ENCODE results near the gene PHLPP1. TPM values are rescaled to one million over a fixed set of nuclear protein-coding genes. Genes with fewer than 3 reads are reported as not detected.
A peak's percentile ranks its signal among the peaks of the same experiment; 100 is the strongest.

PHLPP1 gene
- total and polyA plus RNA-seq, 2 experiments from 2014 or later = 15.7 to 73.6 TPM

DNA sequence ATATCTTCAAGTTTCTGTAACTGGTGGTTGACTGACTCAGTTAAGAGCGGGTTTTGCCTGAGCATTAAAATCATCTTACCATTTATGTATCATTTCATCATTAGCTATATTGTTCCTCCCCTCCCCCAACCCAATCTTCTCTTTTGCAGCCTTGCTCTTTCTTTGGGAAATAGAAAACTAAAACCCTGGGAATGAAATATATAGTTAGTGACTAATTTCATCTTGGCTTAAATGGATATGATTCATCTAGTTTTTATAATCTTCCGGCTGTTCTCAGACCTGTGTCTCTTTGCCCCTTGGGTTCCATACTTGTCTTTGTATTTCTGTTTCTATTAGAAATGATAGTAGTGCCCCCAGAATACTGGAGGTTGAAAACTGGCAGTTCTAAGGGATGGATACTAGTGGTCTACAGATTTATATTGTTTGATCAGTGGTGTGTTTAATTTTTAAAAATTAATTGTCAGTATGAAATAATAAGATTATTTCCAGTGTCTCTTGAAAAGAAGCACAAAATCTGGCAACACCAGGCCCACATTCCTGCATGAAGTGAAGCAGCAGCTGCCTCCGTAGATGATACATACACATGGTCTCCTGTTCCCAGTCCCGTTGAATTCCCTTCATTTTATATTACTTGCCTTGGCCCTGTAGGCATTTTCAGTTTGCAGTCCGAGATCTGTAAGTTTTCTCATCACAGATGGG, 44.5 kb downstream of the PHLPP1 start:
- DNase-seq (ENCODE audit: low spot score) = peak; percentile 61
- Histone ChIP-seq H2AFZ (no peak overlapping the region), H3K4me2 (peak overlapping the region; percentile 46), H3K79me2 (replicated peaks; ENCODE audit: insufficient read depth) (peaks cover 94% of the 10 kb centered on the region), H3K27me3 (ENCODE audit: insufficient read depth) (no peaks in the 10 kb centered on the region), H3K4me3 (peak overlapping the region; percentile 9), H3F3A (replicated peaks; ENCODE audit: low read depth) (no peaks in the 10 kb centered on the region), H4K20me1 (replicated peaks; ENCODE audit: insufficient read depth) (no peaks in the 10 kb centered on the region; the same call in 1 of the 2 replicates), H3K9me2 (ENCODE audit: insufficient read depth) (no peaks in the 10 kb centered on the region), H3K4me1 (ENCODE audit: insufficient read depth) (peaks cover 74% of the 10 kb centered on the region), H3K36me3 (ENCODE audit: insufficient read depth) (no peaks in the 10 kb centered on the region), H3K27ac (ENCODE audit: low read depth) (peak overlapping the region; percentile 91)
- Mint-ChIP-seq H3K27ac (peak overlapping the region; percentile 96), H3K4me3 (peak overlapping the region; percentile 58), H3K9me3 (no peaks in the 10 kb centered on the region), H3K4me1 (peaks cover 79% of the 10 kb centered on the region), H3K27me3 (ENCODE audit: insufficient read depth, low read depth, poor library complexity) (peaks cover 2% of the 10 kb centered on the region), H3K36me3 (ENCODE audit: low read depth) (peaks cover 18% of the 10 kb centered on the region)
- TF ChIP-seq STAT1 (IDR thresholded peaks at IDR 0.05; ENCODE audit: unreplicated experiment) = no peak
- TF ChIP-seq JUNB (IDR thresholded peaks at IDR 0.05; ENCODE audit: unreplicated experiment) = no peak
- TF ChIP-seq EZH2phosphoT487 (IDR thresholded peaks at IDR 0.05; ENCODE audit: unreplicated experiment) = no peak
- TF ChIP-seq ZNF114 (CRISPR knock-in tag; IDR thresholded peaks at IDR 0.05) = no peak
- TF ChIP-seq, protein P1, sequence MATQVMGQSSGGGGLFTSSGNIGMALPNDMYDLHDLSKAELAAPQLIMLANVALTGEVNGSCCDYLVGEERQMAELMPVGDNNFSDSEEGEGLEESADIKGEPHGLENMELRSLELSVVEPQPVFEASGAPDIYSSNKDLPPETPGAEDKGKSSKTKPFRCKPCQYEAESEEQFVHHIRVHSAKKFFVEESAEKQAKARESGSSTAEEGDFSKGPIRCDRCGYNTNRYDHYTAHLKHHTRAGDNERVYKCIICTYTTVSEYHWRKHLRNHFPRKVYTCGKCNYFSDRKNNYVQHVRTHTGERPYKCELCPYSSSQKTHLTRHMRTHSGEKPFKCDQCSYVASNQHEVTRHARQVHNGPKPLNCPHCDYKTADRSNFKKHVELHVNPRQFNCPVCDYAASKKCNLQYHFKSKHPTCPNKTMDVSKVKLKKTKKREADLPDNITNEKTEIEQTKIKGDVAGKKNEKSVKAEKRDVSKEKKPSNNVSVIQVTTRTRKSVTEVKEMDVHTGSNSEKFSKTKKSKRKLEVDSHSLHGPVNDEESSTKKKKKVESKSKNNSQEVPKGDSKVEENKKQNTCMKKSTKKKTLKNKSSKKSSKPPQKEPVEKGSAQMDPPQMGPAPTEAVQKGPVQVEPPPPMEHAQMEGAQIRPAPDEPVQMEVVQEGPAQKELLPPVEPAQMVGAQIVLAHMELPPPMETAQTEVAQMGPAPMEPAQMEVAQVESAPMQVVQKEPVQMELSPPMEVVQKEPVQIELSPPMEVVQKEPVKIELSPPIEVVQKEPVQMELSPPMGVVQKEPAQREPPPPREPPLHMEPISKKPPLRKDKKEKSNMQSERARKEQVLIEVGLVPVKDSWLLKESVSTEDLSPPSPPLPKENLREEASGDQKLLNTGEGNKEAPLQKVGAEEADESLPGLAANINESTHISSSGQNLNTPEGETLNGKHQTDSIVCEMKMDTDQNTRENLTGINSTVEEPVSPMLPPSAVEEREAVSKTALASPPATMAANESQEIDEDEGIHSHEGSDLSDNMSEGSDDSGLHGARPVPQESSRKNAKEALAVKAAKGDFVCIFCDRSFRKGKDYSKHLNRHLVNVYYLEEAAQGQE (IDR thresholded peaks at IDR 0.05; ENCODE audit: unreplicated experiment) = no peak
- no peak for TF ChIP-seq EZH2 (IDR thresholded peaks at IDR 0.05; ENCODE audit: low read depth, unreplicated experiment)
- TF ChIP-seq, protein P2, sequence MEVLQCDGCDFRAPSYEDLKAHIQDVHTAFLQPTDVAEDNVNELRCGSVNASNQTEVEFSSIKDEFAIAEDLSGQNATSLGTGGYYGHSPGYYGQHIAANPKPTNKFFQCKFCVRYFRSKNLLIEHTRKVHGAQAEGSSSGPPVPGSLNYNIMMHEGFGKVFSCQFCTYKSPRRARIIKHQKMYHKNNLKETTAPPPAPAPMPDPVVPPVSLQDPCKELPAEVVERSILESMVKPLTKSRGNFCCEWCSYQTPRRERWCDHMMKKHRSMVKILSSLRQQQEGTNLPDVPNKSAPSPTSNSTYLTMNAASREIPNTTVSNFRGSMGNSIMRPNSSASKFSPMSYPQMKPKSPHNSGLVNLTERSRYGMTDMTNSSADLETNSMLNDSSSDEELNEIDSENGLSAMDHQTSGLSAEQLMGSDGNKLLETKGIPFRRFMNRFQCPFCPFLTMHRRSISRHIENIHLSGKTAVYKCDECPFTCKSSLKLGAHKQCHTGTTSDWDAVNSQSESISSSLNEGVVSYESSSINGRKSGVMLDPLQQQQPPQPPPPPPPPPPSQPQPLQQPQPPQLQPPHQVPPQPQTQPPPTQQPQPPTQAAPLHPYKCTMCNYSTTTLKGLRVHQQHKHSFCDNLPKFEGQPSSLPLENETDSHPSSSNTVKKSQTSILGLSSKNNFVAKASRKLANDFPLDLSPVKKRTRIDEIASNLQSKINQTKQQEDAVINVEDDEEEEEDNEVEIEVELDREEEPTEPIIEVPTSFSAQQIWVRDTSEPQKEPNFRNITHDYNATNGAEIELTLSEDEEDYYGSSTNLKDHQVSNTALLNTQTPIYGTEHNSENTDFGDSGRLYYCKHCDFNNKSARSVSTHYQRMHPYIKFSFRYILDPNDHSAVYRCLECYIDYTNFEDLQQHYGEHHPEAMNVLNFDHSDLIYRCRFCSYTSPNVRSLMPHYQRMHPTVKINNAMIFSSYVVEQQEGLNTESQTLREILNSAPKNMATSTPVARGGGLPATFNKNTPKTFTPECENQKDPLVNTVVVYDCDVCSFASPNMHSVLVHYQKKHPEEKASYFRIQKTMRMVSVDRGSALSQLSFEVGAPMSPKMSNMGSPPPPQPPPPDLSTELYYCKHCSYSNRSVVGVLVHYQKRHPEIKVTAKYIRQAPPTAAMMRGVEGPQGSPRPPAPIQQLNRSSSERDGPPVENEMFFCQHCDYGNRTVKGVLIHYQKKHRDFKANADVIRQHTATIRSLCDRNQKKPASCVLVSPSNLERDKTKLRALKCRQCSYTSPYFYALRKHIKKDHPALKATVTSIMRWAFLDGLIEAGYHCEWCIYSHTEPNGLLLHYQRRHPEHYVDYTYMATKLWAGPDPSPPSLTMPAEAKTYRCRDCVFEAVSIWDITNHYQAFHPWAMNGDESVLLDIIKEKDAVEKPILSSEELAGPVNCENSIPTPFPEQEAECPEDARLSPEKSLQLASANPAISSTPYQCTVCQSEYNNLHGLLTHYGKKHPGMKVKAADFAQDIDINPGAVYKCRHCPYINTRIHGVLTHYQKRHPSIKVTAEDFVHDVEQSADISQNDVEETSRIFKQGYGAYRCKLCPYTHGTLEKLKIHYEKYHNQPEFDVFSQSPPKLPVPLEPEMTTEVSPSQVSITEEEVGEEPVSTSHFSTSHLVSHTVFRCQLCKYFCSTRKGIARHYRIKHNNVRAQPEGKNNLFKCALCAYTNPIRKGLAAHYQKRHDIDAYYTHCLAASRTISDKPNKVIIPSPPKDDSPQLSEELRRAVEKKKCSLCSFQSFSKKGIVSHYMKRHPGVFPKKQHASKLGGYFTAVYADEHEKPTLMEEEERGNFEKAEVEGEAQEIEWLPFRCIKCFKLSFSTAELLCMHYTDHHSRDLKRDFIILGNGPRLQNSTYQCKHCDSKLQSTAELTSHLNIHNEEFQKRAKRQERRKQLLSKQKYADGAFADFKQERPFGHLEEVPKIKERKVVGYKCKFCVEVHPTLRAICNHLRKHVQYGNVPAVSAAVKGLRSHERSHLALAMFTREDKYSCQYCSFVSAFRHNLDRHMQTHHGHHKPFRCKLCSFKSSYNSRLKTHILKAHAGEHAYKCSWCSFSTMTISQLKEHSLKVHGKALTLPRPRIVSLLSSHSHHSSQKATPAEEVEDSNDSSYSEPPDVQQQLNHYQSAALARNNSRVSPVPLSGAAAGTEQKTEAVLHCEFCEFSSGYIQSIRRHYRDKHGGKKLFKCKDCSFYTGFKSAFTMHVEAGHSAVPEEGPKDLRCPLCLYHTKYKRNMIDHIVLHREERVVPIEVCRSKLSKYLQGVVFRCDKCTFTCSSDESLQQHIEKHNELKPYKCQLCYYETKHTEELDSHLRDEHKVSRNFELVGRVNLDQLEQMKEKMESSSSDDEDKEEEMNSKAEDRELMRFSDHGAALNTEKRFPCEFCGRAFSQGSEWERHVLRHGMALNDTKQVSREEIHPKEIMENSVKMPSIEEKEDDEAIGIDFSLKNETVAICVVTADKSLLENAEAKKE (CRISPR knock-in tag; IDR thresholded peaks at IDR 0.05) = no peak
- no peak for TF ChIP-seq POLR2AphosphoS5 (IDR thresholded peaks at IDR 0.05; ENCODE audit: low read depth)
- TF ChIP-seq, protein P3, sequence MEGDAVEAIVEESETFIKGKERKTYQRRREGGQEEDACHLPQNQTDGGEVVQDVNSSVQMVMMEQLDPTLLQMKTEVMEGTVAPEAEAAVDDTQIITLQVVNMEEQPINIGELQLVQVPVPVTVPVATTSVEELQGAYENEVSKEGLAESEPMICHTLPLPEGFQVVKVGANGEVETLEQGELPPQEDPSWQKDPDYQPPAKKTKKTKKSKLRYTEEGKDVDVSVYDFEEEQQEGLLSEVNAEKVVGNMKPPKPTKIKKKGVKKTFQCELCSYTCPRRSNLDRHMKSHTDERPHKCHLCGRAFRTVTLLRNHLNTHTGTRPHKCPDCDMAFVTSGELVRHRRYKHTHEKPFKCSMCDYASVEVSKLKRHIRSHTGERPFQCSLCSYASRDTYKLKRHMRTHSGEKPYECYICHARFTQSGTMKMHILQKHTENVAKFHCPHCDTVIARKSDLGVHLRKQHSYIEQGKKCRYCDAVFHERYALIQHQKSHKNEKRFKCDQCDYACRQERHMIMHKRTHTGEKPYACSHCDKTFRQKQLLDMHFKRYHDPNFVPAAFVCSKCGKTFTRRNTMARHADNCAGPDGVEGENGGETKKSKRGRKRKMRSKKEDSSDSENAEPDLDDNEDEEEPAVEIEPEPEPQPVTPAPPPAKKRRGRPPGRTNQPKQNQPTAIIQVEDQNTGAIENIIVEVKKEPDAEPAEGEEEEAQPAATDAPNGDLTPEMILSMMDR (conservative IDR thresholded peaks at IDR 0.05; ENCODE audit: low read depth in 2 of 2) = no peak
- TF ChIP-seq, protein P4, sequence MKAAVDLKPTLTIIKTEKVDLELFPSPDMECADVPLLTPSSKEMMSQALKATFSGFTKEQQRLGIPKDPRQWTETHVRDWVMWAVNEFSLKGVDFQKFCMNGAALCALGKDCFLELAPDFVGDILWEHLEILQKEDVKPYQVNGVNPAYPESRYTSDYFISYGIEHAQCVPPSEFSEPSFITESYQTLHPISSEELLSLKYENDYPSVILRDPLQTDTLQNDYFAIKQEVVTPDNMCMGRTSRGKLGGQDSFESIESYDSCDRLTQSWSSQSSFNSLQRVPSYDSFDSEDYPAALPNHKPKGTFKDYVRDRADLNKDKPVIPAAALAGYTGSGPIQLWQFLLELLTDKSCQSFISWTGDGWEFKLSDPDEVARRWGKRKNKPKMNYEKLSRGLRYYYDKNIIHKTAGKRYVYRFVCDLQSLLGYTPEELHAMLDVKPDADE (IDR thresholded peaks at IDR 0.05) = no peak
- TF ChIP-seq ZNF331 (CRISPR knock-in tag; IDR thresholded peaks at IDR 0.05; ENCODE audit: low read depth) = no peak
- TF ChIP-seq NANOG (IDR thresholded peaks at IDR 0.05; ENCODE audit: borderline replicate concordance) = no peak
- no peak for TF ChIP-seq CREB1 (CRISPR knock-in tag; IDR thresholded peaks at IDR 0.05; ENCODE audit: low read depth)
- peak; percentile 45 for ATAC-seq
